ENCODE data around the gene VGLL4.

DNA sequence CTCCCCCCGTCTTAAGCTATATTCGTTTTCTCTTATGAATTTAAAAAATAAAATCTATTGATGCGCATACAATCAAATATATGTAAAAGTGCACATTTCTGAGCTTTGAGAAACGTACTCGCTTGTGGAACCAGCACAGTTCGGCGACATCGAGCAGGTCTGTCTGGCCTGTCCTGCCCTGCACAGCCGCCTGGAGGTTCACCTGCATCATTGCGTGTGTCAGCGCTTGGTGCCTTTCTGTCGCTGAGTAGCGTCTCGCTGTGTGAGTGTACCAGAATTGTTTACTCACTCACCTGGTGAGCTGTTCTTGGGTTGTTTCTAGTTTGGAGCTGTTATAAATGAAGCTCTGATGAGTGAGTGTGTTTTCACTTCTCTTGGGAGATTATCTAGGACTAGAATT is 104.0 kb downstream of the VGLL4 start:
- TF ChIP-seq, protein P1, sequence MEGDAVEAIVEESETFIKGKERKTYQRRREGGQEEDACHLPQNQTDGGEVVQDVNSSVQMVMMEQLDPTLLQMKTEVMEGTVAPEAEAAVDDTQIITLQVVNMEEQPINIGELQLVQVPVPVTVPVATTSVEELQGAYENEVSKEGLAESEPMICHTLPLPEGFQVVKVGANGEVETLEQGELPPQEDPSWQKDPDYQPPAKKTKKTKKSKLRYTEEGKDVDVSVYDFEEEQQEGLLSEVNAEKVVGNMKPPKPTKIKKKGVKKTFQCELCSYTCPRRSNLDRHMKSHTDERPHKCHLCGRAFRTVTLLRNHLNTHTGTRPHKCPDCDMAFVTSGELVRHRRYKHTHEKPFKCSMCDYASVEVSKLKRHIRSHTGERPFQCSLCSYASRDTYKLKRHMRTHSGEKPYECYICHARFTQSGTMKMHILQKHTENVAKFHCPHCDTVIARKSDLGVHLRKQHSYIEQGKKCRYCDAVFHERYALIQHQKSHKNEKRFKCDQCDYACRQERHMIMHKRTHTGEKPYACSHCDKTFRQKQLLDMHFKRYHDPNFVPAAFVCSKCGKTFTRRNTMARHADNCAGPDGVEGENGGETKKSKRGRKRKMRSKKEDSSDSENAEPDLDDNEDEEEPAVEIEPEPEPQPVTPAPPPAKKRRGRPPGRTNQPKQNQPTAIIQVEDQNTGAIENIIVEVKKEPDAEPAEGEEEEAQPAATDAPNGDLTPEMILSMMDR (conservative IDR thresholded peaks at IDR 0.05; ENCODE audit: low read depth, low read length): no peak
- TF ChIP-seq EZH2 (IDR thresholded peaks at IDR 0.05; ENCODE audit: borderline replicate concordance, low read depth, low read length, poor library complexity, severe bottlenecking): no peak
